ENCODE data around the gene OPTN. TPM values are rescaled to one million over a fixed set of nuclear protein-coding genes. Genes with fewer than 3 reads are reported as not detected.

Gene OPTN
- total RNA-seq, 2 experiments from 2014 or later, result 86.8 to 99.6 TPM

DNA sequence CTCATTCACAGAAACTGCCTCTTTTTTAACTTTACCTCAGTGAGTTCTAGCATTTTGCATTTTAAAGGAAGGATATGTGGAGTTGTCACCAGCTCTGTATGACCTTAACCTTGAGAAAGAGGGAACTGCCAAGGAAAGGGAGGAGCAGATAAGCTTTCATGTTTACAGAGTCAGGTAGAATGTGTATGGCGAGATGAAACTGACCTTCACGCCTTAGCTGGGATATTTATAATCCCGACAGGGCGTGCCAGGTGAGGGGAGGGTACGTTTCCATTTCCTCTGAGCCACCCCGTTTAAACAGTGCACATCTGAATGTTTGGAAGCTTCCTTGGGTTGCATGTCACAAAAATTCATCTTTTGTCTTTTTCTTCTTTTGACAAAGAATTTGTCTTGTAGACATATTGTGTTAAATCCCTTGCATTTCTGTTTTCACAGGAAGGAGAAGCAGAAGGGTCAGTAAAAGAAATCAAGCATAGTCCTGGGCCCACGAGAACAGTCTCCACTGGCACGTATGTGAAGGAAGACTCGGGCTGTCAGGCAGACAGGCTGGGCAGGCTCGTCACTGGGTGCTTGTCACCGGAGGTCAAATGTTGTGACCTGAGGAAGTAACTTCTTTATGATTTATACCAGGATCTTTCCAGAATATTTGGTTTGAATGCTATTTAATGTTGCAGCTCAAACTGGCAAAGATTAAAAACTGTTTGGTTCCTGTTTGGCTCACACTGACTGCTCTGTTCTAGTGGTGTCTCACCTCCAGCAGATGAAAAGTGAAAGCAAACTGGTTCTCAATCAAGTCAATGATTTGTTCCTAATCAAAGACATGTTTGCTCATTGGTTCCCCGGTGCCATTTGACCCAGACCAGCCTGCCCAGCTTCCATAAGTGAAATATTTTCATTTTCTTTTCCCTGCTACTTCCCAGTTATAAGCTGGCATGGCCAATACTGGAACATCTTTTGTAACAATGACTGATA, 16.2 kb downstream of the OPTN start:
- Mint-ChIP-seq H3K4me3 (peak overlapping the region; percentile 77), H3K9me3 (no peaks in the 10 kb centered on the region), H3K36me3 (ENCODE audit: low read depth) (peaks cover 83% of the 10 kb centered on the region), H3K4me1 (ENCODE audit: low read depth) (peaks cover 34% of the 10 kb centered on the region), H3K27me3 (no peaks in the 10 kb centered on the region), H3K27ac (peak overlapping the region; percentile 73)
- Histone ChIP-seq H3K27me3 (ENCODE audit: control insufficient read depth in 1 of 2, insufficient read depth in 2 of 2, low read length in 2 of 2) (no peaks in the 10 kb centered on the region), H3K36me3 (ENCODE audit: insufficient read depth, low read length) (peaks cover 79% of the 10 kb centered on the region), H3K27ac (ENCODE audit: low read depth in 1 of 2, low read length in 2 of 2) (peak overlapping the region in 1 of 2 donors; percentile 42), H3K4me1 (ENCODE audit: insufficient read depth, low read length) (peaks cover 24% of the 10 kb centered on the region), H3K9me3 (ENCODE audit: control insufficient read depth in 1 of 2, insufficient read depth in 1 of 2, low read length in 2 of 2) (no peaks in the 10 kb centered on the region), H3K4me3 (ENCODE audit: low read length) (peak overlapping the region; percentile 4)
- ATAC-seq (ENCODE audit: poor library complexity) (peak; percentile 77), DNase-seq (peak in 3 of 14 experiments; percentile 46 to 67 (median 62))
- ChIA-PET CTCF (interaction anchor here (0.9 to 1.9 kb wide), 4 partner anchors 17 to 186 kb away, joined by 3 to 7 read pairs (median 5); partner anchors contain the start of genes MCM10 and OPTN), POLR2A (interaction anchor here (1.3 to 1.4 kb wide), 2 partner anchors 9 to 16 kb away, joined by 3 to 4 read pairs; partner anchors contain the start of gene OPTN)
- intact Hi-C loops (cut with DNase I, micrococcal nuclease), result no loop called here
- TF ChIP-seq, protein P1, sequence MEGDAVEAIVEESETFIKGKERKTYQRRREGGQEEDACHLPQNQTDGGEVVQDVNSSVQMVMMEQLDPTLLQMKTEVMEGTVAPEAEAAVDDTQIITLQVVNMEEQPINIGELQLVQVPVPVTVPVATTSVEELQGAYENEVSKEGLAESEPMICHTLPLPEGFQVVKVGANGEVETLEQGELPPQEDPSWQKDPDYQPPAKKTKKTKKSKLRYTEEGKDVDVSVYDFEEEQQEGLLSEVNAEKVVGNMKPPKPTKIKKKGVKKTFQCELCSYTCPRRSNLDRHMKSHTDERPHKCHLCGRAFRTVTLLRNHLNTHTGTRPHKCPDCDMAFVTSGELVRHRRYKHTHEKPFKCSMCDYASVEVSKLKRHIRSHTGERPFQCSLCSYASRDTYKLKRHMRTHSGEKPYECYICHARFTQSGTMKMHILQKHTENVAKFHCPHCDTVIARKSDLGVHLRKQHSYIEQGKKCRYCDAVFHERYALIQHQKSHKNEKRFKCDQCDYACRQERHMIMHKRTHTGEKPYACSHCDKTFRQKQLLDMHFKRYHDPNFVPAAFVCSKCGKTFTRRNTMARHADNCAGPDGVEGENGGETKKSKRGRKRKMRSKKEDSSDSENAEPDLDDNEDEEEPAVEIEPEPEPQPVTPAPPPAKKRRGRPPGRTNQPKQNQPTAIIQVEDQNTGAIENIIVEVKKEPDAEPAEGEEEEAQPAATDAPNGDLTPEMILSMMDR (IDR thresholded peaks at IDR 0.05), result no peak

DNA sequence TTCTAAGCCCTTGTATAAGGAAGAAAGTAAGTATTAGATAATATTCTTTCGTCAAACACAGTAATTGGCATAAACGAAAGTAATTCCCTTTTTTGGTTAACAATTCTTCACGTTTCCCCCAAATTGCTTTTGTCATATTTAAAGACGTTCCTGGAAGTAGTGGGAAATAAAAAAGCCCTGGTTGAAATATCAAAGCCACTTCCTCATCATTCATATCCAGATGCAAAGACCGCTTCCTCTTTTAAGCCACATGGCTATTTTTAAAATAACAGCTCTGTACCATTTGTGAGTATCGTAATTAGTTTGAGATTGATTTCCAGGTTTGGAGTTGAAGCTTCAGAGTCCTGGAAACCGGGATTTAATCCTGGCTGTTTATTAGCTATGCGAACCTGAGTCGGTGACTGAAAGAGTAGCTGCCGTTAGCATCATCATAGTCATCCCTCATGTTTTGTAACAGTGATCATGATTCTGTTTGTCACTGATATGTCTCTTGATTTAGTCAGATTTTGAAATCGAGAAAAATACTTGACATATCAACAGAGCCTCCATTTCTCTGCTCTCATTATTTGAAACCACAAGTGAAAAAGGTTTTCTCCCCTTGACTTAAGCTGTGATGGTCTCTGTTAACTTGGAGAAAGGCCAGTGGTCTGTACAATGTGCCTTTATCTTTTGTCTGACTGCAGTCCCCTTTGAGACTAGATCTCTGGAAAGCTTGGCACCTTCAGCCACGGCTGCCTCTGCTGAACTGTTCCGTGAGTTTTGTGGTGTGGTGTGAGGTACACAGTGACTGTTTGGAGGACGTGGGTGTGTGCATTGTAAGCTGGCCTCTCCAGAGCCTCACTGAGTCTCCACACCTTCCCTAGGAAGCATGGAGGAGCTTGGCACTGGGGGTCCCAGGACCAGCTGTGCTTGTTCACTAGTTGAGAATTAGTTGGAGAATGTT, 18.1 kb downstream of the OPTN start:
- Mint-ChIP-seq H3K4me3 (no peak overlapping the region), H3K27me3 (no peaks in the 10 kb centered on the region), H3K9me3 (no peaks in the 10 kb centered on the region), H3K27ac (no peak overlapping the region), H3K4me1 (ENCODE audit: low read depth) (peaks cover 34% of the 10 kb centered on the region), H3K36me3 (ENCODE audit: low read depth) (peaks cover 85% of the 10 kb centered on the region)
- Histone ChIP-seq H3K36me3 (ENCODE audit: insufficient read depth, low read length) (peaks cover 82% of the 10 kb centered on the region), H3K4me3 (ENCODE audit: low read length) (no peak overlapping the region), H3K27ac (ENCODE audit: low read depth in 1 of 2, low read length in 2 of 2) (no peak overlapping the region), H3K9me3 (ENCODE audit: control insufficient read depth in 1 of 2, insufficient read depth in 1 of 2, low read length in 2 of 2) (no peaks in the 10 kb centered on the region), H3K27me3 (ENCODE audit: control insufficient read depth in 1 of 2, insufficient read depth in 2 of 2, low read length in 2 of 2) (no peaks in the 10 kb centered on the region), H3K4me1 (ENCODE audit: insufficient read depth, low read length) (peaks cover 24% of the 10 kb centered on the region)
- ATAC-seq (ENCODE audit: poor library complexity) (no peak), DNase-seq (peak in 2 of 14 experiments; percentile 9 to 25)
- TF ChIP-seq, protein P1 (IDR thresholded peaks at IDR 0.05), result no peak
- ChIA-PET POLR2A (interaction anchor here (1.7 kb wide), 1 partner anchor 10 kb away, joined by 10 read pairs; no protein-coding TSS in a partner anchor), CTCF (interaction anchor here (0.6 to 2.0 kb wide), 3 partner anchors 19 to 1754 kb away, joined by 3 to 11 read pairs (median 5); partner anchors contain the start of gene OPTN)
- intact Hi-C loops (cut with DNase I, micrococcal nuclease), result no loop called here

Data from CD4-positive, alpha-beta T cell (primary cell).